Left ventricle myocardium superior (tissue), 1 donor: ENCODE measurements around the gene FHIT. TPM values are rescaled to one million over a fixed set of nuclear protein-coding genes. Genes with fewer than 3 reads are reported as not detected.

Source experiments
- ATAC-seq: fragments of 200-7000 bp; cut with Tn5 transposase; one replicate; pipeline ENCODE4 v1.9.1; 2020; ENCODE audit warnings: mild to moderate bottlenecking, moderate library complexity
- DNase-seq: peaks from one replicate; pipeline ENCODE4 v3.0.0-alpha.2; 2020
- intact Hi-C: fragments of 100-400 bp; cut with micrococcal nuclease; formaldehyde crosslinking; loops from one replicate; pipeline ENCODE4 v1.11.0; 2022
- total RNA-seq: library from RNA; stranded (reverse); fragmentation: NEBNext Ultra II Directional; extraction: Animal tissue kit (Norgen Biotek cat#: 25700); gene quantifications from one replicate; pipeline ENCODE4 v1.2.1, GENCODE V29; 2021
- donor health status: DM: no; HTN: yes; CAD: no; lungs with severe emphysema.

The FHIT gene
- total RNA-seq, 1 donor from 2014 or later: 18.2 TPM

GRCh38 chr3:60216462-60217075 is 1034.7 kb downstream of the FHIT start:
- DNase-seq: no peak
- intact Hi-C loops: no loop called here
- no peak for ATAC-seq

- intact Hi-C loops: no loop called here
These were observed 1035.3 kb downstream of the FHIT start for GRCh38 chr3:60215946-60216345.

GRCh38 chr3:60207905-60208304 is 1043.3 kb downstream of the FHIT start:
- DNase-seq (no peak), ATAC-seq (peak; percentile 30)
- intact Hi-C loops: no loop called here

More at GRCh38 chr3:60215946-60216345, 1035.3 kb downstream of the FHIT start:
- DNase-seq: peak; percentile 38
- no peak for ATAC-seq

GRCh38 chr3:60206206-60206605 is 1045.0 kb downstream of the FHIT start:
- no peak for DNase-seq
- ATAC-seq: no peak
- intact Hi-C loops: no loop called here

- ATAC-seq (no peak), DNase-seq (no peak)
- intact Hi-C loops: no loop called here
These were observed 1049.1 kb downstream of the FHIT start for GRCh38 chr3:60202052-60202726.

- intact Hi-C loops: no loop called here
- no peak for DNase-seq
- no peak for ATAC-seq
These were observed 1051.9 kb downstream of the FHIT start for GRCh38 chr3:60199306-60199705.

GRCh38 chr3:60198179-60198720 is 1053.0 kb downstream of the FHIT start:
- ATAC-seq (no peak), DNase-seq (no peak)
- intact Hi-C loops: no loop called here

GRCh38 chr3:60192297-60193114 is 1058.7 kb downstream of the FHIT start:
- DNase-seq (no peak), ATAC-seq (no peak)
- intact Hi-C loops: no loop called here

GRCh38 chr3:60190073-60190472 is 1061.2 kb downstream of the FHIT start:
- ATAC-seq (no peak), DNase-seq (no peak)
- intact Hi-C loops: no loop called here

- DNase-seq (no peak), ATAC-seq (no peak)
- intact Hi-C loops: no loop called here
These were observed 1061.9 kb downstream of the FHIT start for GRCh38 chr3:60189304-60189703.

GRCh38 chr3:60188803-60189202 is 1062.4 kb downstream of the FHIT start:
- intact Hi-C loops: no loop called here
- no peak for DNase-seq
- ATAC-seq: no peak

GRCh38 chr3:60187343-60187742 is 1063.9 kb downstream of the FHIT start:
- no peak for ATAC-seq
- intact Hi-C loops: no loop called here
- no peak for DNase-seq

GRCh38 chr3:60186359-60186758 is 1064.9 kb downstream of the FHIT start:
- ATAC-seq (no peak), DNase-seq (no peak)
- intact Hi-C loops: no loop called here

GRCh38 chr3:60185161-60185560 is 1066.1 kb downstream of the FHIT start:
- DNase-seq (no peak), ATAC-seq (no peak)
- intact Hi-C loops: no loop called here

GRCh38 chr3:60182697-60183096 is 1068.6 kb downstream of the FHIT start:
- intact Hi-C loops: no loop called here
- ATAC-seq (no peak), DNase-seq (no peak)

- ATAC-seq (no peak), DNase-seq (no peak)
- intact Hi-C loops: no loop called here
These were observed 1072.2 kb downstream of the FHIT start for GRCh38 chr3:60178931-60179653.

GRCh38 chr3:60177726-60178125 is 1073.5 kb downstream of the FHIT start:
- ATAC-seq: no peak
- no peak for DNase-seq
- intact Hi-C loops: no loop called here

- ATAC-seq (no peak), DNase-seq (no peak)
- intact Hi-C loops: no loop called here
These were observed 1074.6 kb downstream of the FHIT start for GRCh38 chr3:60176614-60177013.

- no peak for ATAC-seq
- DNase-seq: no peak
- intact Hi-C loops: no loop called here
These were observed 1075.6 kb downstream of the FHIT start for GRCh38 chr3:60175680-60176079.
